Measurements from ENCODE around the gene LAG3.

DNA sequence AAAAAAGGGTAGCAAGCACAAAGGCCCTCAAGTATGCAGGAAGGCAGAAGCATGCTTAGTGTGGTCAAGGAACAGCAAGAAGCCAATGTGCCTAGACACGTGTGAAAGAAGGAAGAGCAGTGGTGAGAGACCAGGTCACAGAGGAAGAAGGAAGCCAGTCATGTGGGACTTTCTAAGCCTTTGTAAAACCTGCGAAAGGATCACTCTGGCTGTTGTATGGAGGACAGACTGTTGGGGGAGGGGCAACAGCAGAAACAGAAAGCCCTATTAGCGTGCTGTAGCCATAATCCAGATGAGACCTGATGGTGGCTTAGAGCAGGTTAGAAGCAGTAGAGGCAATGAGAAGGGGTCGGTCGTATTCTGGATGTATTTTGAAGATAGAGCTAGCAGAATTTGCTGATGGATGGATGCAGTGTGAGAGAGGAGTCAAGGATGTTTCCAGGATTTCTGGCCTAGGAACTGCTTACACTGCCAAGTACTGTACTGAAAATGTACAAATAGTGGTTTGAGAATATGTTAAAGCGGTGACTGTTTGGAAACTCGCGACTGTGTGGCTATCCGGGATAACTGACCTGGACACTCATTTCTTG is 13.7 kb upstream of the LAG3 start:
- no peak for TF ChIP-seq RAD21 (IDR thresholded peaks at IDR 0.05; ENCODE audit: low read depth)
- TF ChIP-seq, protein P1, sequence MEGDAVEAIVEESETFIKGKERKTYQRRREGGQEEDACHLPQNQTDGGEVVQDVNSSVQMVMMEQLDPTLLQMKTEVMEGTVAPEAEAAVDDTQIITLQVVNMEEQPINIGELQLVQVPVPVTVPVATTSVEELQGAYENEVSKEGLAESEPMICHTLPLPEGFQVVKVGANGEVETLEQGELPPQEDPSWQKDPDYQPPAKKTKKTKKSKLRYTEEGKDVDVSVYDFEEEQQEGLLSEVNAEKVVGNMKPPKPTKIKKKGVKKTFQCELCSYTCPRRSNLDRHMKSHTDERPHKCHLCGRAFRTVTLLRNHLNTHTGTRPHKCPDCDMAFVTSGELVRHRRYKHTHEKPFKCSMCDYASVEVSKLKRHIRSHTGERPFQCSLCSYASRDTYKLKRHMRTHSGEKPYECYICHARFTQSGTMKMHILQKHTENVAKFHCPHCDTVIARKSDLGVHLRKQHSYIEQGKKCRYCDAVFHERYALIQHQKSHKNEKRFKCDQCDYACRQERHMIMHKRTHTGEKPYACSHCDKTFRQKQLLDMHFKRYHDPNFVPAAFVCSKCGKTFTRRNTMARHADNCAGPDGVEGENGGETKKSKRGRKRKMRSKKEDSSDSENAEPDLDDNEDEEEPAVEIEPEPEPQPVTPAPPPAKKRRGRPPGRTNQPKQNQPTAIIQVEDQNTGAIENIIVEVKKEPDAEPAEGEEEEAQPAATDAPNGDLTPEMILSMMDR (IDR thresholded peaks at IDR 0.05 in 2 of 3, conservative IDR thresholded peaks at IDR 0.05 in 1 of 3; ENCODE audit: borderline replicate concordance in 1 of 3, insufficient read depth in 1 of 3, low read depth in 2 of 3, low read length in 2 of 3), result no peak
- no peak for TF ChIP-seq POLR2AphosphoS5 (IDR thresholded peaks at IDR 0.05; ENCODE audit: low read depth, low read length)
- TF ChIP-seq JUND (IDR thresholded peaks at IDR 0.05), result no peak
- no peak for TF ChIP-seq POLR2A (IDR thresholded peaks at IDR 0.05; ENCODE audit: borderline replicate concordance, extremely low read depth, insufficient read depth, insufficient read length)
- no peak for TF ChIP-seq ZFX (IDR thresholded peaks at IDR 0.05)
- TF ChIP-seq EZH2phosphoT487 (IDR thresholded peaks at IDR 0.05; ENCODE audit: borderline replicate concordance), result no peak
- no peak for TF ChIP-seq REST (IDR thresholded peaks at IDR 0.05; ENCODE audit: low read depth)
- no peak for TF ChIP-seq SP1 (IDR thresholded peaks at IDR 0.05; ENCODE audit: low read depth)
- no peak for TF ChIP-seq EZH2 (IDR thresholded peaks at IDR 0.05)
- no peak for TF ChIP-seq ZNF274 (IDR thresholded peaks at IDR 0.05; ENCODE audit: low read depth, low read length)
- TF ChIP-seq CEBPB (IDR thresholded peaks at IDR 0.05; ENCODE audit: low read depth), result no peak
- no peak for TF ChIP-seq EGR1 (IDR thresholded peaks at IDR 0.05; ENCODE audit: low read depth)
- no peak for TF ChIP-seq SIN3A (IDR thresholded peaks at IDR 0.05; ENCODE audit: low read depth)

Data from HCT116 (cell line).